Activated T-helper 17 cell treated with anti-CD3 and anti-CD28 coated beads, Interleukin-2, amount 50 U/mL, for 72 hours (primary cell): ENCODE results near the gene KIAA0930. TPM values are rescaled to one million over a fixed set of nuclear protein-coding genes. Genes with fewer than 3 reads are reported as not detected.

ENCODE experiments used
- ATAC-seq: fragments of 150-1000 bp; cut with Tn5 transposase; replicated peaks from 2 replicates; pipeline ENCODE4 v1.10.0; 2021; ENCODE audit warnings: mild to moderate bottlenecking, moderate library complexity
- H3K27ac Mint-ChIP-seq: one replicate; pipeline ENCODE4 v1.8.0; 2022; ENCODE audit warnings: mixed read lengths
- H3K27me3 Mint-ChIP-seq: one replicate; pipeline ENCODE4 v1.8.0; 2022; ENCODE audit warnings: mixed read lengths
- H3K36me3 Mint-ChIP-seq: one replicate; pipeline ENCODE4 v1.8.0; 2022; ENCODE audit warnings: low read depth, mild to moderate bottlenecking, mixed read lengths
- H3K4me1 Mint-ChIP-seq: one replicate; pipeline ENCODE4 v1.8.0; 2022; ENCODE audit warnings: mixed read lengths
- H3K4me3 Mint-ChIP-seq: one replicate; pipeline ENCODE4 v1.8.0; 2022; ENCODE audit warnings: mild to moderate bottlenecking, mixed read lengths
- H3K9me3 Mint-ChIP-seq: one replicate; pipeline ENCODE4 v1.8.0; 2022; ENCODE audit warnings: mixed read lengths
- total RNA-seq, 2 donors: library from RNA; stranded (reverse); gene quantifications; one replicate each; pipeline ENCODE4 v1.2.3, GENCODE V29; 2022

Gene KIAA0930
- total RNA-seq, 2 donors from 2014 or later = 8.7 to 24.1 TPM

GRCh38 chr22:45208993-45209838 is 31.5 kb downstream of the KIAA0930 start:
- peak; percentile 50 for ATAC-seq
- H3K36me3 Mint-ChIP-seq = no peaks in the 10 kb centered on the region
- peak overlapping the region; percentile 24 for H3K27ac Mint-ChIP-seq
- no peak overlapping the region for H3K4me3 Mint-ChIP-seq
- H3K4me1 Mint-ChIP-seq = peaks cover 5% of the 10 kb centered on the region
- no peaks in the 10 kb centered on the region for H3K9me3 Mint-ChIP-seq
- no peaks in the 10 kb centered on the region for H3K27me3 Mint-ChIP-seq

- Mint-ChIP-seq H3K27me3 (no peaks in the 10 kb centered on the region), H3K4me1 (peaks cover 5% of the 10 kb centered on the region), H3K4me3 (no peak overlapping the region), H3K36me3 (no peaks in the 10 kb centered on the region), H3K27ac (no peak overlapping the region), H3K9me3 (no peaks in the 10 kb centered on the region)
- no peak for ATAC-seq
Measured at GRCh38 chr22:45208696-45208992, 32.0 kb downstream of the KIAA0930 start.

- ATAC-seq = no peak
- Mint-ChIP-seq H3K27me3 (no peaks in the 10 kb centered on the region), H3K27ac (no peak overlapping the region), H3K9me3 (no peaks in the 10 kb centered on the region), H3K4me1 (peaks cover 5% of the 10 kb centered on the region), H3K4me3 (no peak overlapping the region), H3K36me3 (no peaks in the 10 kb centered on the region)
Measured at GRCh38 chr22:45207981-45208664, 32.6 kb downstream of the KIAA0930 start.

GRCh38 chr22:45207533-45207932 is 33.2 kb downstream of the KIAA0930 start:
- Mint-ChIP-seq H3K27ac (no peak overlapping the region), H3K4me3 (no peak overlapping the region), H3K4me1 (peaks cover 5% of the 10 kb centered on the region), H3K36me3 (no peaks in the 10 kb centered on the region), H3K9me3 (no peaks in the 10 kb centered on the region), H3K27me3 (no peaks in the 10 kb centered on the region)
- no peak for ATAC-seq

- peaks cover 5% of the 10 kb centered on the region for H3K4me1 Mint-ChIP-seq
- no peak for ATAC-seq
Measured at GRCh38 chr22:45206233-45206632, 34.5 kb downstream of the KIAA0930 start.

GRCh38 chr22:45205276-45205925 is 35.3 kb downstream of the KIAA0930 start:
- H3K9me3 Mint-ChIP-seq = no peaks in the 10 kb centered on the region
- no peak for ATAC-seq
- H3K27me3 Mint-ChIP-seq = no peaks in the 10 kb centered on the region
- H3K4me1 Mint-ChIP-seq = peaks cover 5% of the 10 kb centered on the region
- no peaks in the 10 kb centered on the region for H3K36me3 Mint-ChIP-seq
- H3K4me3 Mint-ChIP-seq = no peak overlapping the region
- no peak overlapping the region for H3K27ac Mint-ChIP-seq

More at GRCh38 chr22:45206233-45206632, 34.5 kb downstream of the KIAA0930 start:
- no peak overlapping the region for H3K4me3 Mint-ChIP-seq
- no peaks in the 10 kb centered on the region for H3K36me3 Mint-ChIP-seq
- no peaks in the 10 kb centered on the region for H3K27me3 Mint-ChIP-seq
- H3K27ac Mint-ChIP-seq = no peak overlapping the region
- no peaks in the 10 kb centered on the region for H3K9me3 Mint-ChIP-seq

- H3K4me3 Mint-ChIP-seq = no peak overlapping the region
- no peaks in the 10 kb centered on the region for H3K27me3 Mint-ChIP-seq
- H3K4me1 Mint-ChIP-seq = peaks cover 3% of the 10 kb centered on the region
- no peaks in the 10 kb centered on the region for H3K9me3 Mint-ChIP-seq
- H3K36me3 Mint-ChIP-seq = no peaks in the 10 kb centered on the region
- ATAC-seq = no peak
- H3K27ac Mint-ChIP-seq = no peak overlapping the region
Measured at GRCh38 chr22:45204819-45205218, 35.9 kb downstream of the KIAA0930 start.

- Mint-ChIP-seq H3K27ac (no peak overlapping the region), H3K36me3 (no peaks in the 10 kb centered on the region), H3K9me3 (no peaks in the 10 kb centered on the region), H3K27me3 (no peaks in the 10 kb centered on the region), H3K4me3 (no peak overlapping the region), H3K4me1 (no peaks in the 10 kb centered on the region)
- ATAC-seq = no peak
Measured at GRCh38 chr22:45204241-45204640, 36.5 kb downstream of the KIAA0930 start.

- H3K9me3 Mint-ChIP-seq = no peaks in the 10 kb centered on the region
- H3K27me3 Mint-ChIP-seq = no peaks in the 10 kb centered on the region
- H3K4me1 Mint-ChIP-seq = no peaks in the 10 kb centered on the region
- H3K27ac Mint-ChIP-seq = no peak overlapping the region
- H3K36me3 Mint-ChIP-seq = no peaks in the 10 kb centered on the region
- ATAC-seq = no peak
- H3K4me3 Mint-ChIP-seq = no peak overlapping the region
Measured at GRCh38 chr22:45203150-45203951, 37.3 kb downstream of the KIAA0930 start.

GRCh38 chr22:45202333-45203149 is 38.2 kb downstream of the KIAA0930 start:
- ATAC-seq = no peak
- no peak overlapping the region for H3K4me3 Mint-ChIP-seq
- H3K27ac Mint-ChIP-seq = no peak overlapping the region
- no peaks in the 10 kb centered on the region for H3K9me3 Mint-ChIP-seq
- no peaks in the 10 kb centered on the region for H3K27me3 Mint-ChIP-seq
- no peaks in the 10 kb centered on the region for H3K36me3 Mint-ChIP-seq
- H3K4me1 Mint-ChIP-seq = no peaks in the 10 kb centered on the region

GRCh38 chr22:45201678-45202332 is 38.9 kb downstream of the KIAA0930 start:
- Mint-ChIP-seq H3K36me3 (no peaks in the 10 kb centered on the region), H3K27ac (no peak overlapping the region), H3K27me3 (no peaks in the 10 kb centered on the region), H3K4me1 (no peaks in the 10 kb centered on the region), H3K9me3 (no peaks in the 10 kb centered on the region), H3K4me3 (no peak overlapping the region)
- no peak for ATAC-seq

GRCh38 chr22:45200860-45201511 is 39.7 kb downstream of the KIAA0930 start:
- Mint-ChIP-seq H3K4me3 (no peak overlapping the region), H3K4me1 (no peaks in the 10 kb centered on the region), H3K27ac (no peak overlapping the region), H3K27me3 (no peaks in the 10 kb centered on the region), H3K9me3 (no peaks in the 10 kb centered on the region), H3K36me3 (no peaks in the 10 kb centered on the region)
- no peak for ATAC-seq

GRCh38 chr22:45200230-45200629 is 40.5 kb downstream of the KIAA0930 start:
- H3K27me3 Mint-ChIP-seq = no peaks in the 10 kb centered on the region

More at GRCh38 chr22:45200230-45200629, 40.5 kb downstream of the KIAA0930 start:
- H3K9me3 Mint-ChIP-seq = no peaks in the 10 kb centered on the region
- ATAC-seq = no peak
- no peak overlapping the region for H3K4me3 Mint-ChIP-seq
- no peaks in the 10 kb centered on the region for H3K36me3 Mint-ChIP-seq
- no peak overlapping the region for H3K27ac Mint-ChIP-seq
- H3K4me1 Mint-ChIP-seq = no peaks in the 10 kb centered on the region
